Thyroid gland (tissue), 4 donors: Measurements from ENCODE around the gene MEIOB.

ENCODE experiments used
- POLR2A ChIP-seq, 2 donors: fragments of 450-650 bp; IDR thresholded peaks; one replicate each; pipeline ENCODE4 v1.6.1; 2017; ENCODE audit warnings: antibody characterized with exemption in 2 of 2, mild to moderate bottlenecking in 2 of 2, moderate library complexity in 1 of 2
- TF ChIP-seq, protein P1 (sequence below), 6 experiments: fragments of 200-600 bp in 3 of 6; fragments of 450-650 bp in 3 of 6; sonication (generic) in 3 of 6; IDR thresholded peaks; one replicate each; pipeline ENCODE4 v1.5.1; 2016 to 2019; ENCODE audit warnings: antibody characterized with exemption in 6 of 6, mild to moderate bottlenecking in 2 of 6, inconsistent platforms in 1 of 6, moderate library complexity in 1 of 6

DNA sequence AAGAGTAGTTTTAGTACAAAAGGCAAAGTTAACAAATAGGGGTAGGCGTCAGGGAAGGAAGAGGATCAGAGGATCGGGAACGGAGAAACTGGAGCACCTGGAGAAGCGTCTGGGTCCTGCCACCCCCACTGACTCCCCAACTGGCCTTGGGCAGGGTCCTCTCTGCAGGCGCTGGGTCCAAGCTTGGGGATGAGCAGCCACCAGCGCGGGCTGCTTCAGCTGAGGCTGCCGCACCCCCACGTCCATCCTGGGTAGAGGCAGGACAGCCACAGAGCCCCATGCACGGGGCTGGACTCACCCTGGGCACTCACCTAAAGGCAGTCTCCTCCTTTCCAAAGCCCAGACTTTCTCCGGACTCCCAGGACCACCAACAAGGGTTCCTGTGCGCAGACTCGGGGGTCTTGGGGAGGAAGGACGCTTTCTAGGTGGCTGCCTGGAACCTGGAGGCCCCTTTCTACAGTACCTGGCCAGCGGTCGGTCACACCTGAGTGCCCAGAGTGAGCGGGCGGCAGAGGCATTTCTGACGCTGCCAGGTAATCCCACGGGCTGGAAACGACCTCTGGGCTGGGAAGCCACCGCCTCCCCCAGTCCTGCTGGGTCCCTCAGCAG is 45.2 kb upstream of the MEIOB start:
- TF ChIP-seq, protein P1, sequence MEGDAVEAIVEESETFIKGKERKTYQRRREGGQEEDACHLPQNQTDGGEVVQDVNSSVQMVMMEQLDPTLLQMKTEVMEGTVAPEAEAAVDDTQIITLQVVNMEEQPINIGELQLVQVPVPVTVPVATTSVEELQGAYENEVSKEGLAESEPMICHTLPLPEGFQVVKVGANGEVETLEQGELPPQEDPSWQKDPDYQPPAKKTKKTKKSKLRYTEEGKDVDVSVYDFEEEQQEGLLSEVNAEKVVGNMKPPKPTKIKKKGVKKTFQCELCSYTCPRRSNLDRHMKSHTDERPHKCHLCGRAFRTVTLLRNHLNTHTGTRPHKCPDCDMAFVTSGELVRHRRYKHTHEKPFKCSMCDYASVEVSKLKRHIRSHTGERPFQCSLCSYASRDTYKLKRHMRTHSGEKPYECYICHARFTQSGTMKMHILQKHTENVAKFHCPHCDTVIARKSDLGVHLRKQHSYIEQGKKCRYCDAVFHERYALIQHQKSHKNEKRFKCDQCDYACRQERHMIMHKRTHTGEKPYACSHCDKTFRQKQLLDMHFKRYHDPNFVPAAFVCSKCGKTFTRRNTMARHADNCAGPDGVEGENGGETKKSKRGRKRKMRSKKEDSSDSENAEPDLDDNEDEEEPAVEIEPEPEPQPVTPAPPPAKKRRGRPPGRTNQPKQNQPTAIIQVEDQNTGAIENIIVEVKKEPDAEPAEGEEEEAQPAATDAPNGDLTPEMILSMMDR (IDR thresholded peaks at IDR 0.05), result no peak
- TF ChIP-seq POLR2A (IDR thresholded peaks at IDR 0.05), result no peak
